ENCODE results near the gene KCTD7. TPM values are rescaled to one million over a fixed set of nuclear protein-coding genes. Genes with fewer than 3 reads are reported as not detected.
"Not testable (repeated sequence)": the region's sequence is repeated elsewhere in the genome, so short reads cannot be mapped to it uniquely, and the experiment has no call there.

Gene KCTD7
- total RNA-seq, 4 donors from 2014 or later: 9.4 to 22.5 (median 15.1) TPM

- DNase-seq (ENCODE audit: extremely low spot score): no peak
- Histone ChIP-seq H3K4me1 (no peaks in the 10 kb centered on the region), H3K9me3 (no peaks in the 10 kb centered on the region), H3K27me3 (no peaks in the 10 kb centered on the region), H3K27ac (replicated peaks in 1 of 4) (no peak overlapping the region), H3K36me3 (no peaks in the 10 kb centered on the region), H3K4me3 (no peak overlapping the region)
- 83% methylated on average over 8 of the region's 8 CpGs for WGBS
- intact Hi-C loops (cut with DNase I): no loop called here
- TF ChIP-seq EP300 (IDR thresholded peaks at IDR 0.05) (no peak), POLR2AphosphoS5 (IDR thresholded peaks at IDR 0.05) (no peak)
- TF ChIP-seq, protein P1, sequence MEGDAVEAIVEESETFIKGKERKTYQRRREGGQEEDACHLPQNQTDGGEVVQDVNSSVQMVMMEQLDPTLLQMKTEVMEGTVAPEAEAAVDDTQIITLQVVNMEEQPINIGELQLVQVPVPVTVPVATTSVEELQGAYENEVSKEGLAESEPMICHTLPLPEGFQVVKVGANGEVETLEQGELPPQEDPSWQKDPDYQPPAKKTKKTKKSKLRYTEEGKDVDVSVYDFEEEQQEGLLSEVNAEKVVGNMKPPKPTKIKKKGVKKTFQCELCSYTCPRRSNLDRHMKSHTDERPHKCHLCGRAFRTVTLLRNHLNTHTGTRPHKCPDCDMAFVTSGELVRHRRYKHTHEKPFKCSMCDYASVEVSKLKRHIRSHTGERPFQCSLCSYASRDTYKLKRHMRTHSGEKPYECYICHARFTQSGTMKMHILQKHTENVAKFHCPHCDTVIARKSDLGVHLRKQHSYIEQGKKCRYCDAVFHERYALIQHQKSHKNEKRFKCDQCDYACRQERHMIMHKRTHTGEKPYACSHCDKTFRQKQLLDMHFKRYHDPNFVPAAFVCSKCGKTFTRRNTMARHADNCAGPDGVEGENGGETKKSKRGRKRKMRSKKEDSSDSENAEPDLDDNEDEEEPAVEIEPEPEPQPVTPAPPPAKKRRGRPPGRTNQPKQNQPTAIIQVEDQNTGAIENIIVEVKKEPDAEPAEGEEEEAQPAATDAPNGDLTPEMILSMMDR (IDR thresholded peaks at IDR 0.05): no peak
Measured at GRCh38 chr7:66617295-66617694, 11.4 kb upstream of the KCTD7 start.

DNA sequence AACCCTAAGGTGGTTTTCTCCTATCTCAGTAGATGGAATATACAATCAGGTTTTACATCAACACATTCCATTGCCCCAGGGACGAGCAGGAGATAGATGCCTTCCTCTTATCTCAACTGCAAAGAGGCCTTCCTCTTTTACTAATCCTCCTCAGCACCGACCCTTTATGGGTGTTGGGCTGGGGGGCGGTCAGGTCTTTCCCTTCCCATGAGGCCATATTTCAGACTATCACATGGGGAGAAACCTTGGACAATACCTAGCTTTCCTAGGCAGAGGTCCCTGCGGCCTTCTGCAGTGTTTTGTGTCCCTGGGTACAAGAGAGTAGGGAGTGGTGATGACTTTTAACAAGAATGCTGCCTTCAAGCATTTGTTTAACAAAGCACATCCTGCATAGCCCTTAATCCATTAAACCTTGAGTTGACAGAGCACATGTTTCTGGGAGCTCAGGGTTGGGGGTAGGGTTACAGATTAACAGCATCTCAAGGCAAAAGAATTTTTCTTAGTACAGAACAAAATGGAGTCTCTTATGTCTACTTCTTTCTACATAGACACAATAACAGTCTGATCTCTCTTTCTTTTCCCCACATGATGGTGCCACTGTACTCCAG is 9.2 kb upstream of the KCTD7 start:
- H3K4me3 ChIP-seq; H3K9me3 ChIP-seq; H3K36me3 ChIP-seq; intact Hi-C loops (cut with DNase I); DNase-seq (ENCODE audit: extremely low spot score); H3K27me3 ChIP-seq; H3K27ac ChIP-seq (replicated peaks in 1 of 4); H3K4me1 ChIP-seq: not testable (repeated sequence)
- 60% methylated on average over 4 of the region's 4 CpGs for WGBS

- Histone ChIP-seq H3K4me3 (no peak overlapping the region), H3K27me3 (no peaks in the 10 kb centered on the region), H3K36me3 (no peaks in the 10 kb centered on the region), H3K9me3 (no peaks in the 10 kb centered on the region), H3K27ac (replicated peaks in 1 of 4) (peak overlapping the region in 3 of 4 donors; percentile 97 to 100 (median 98)), H3K4me1 (peaks cover 11 to 37% (median 34%) of the 10 kb centered on the region in 4 donors)
- no peak for TF ChIP-seq POLR2A (IDR thresholded peaks at IDR 0.05; ENCODE audit: low read depth)
- no peak for TF ChIP-seq POLR2AphosphoS5 (IDR thresholded peaks at IDR 0.05)
- TF ChIP-seq EP300 (IDR thresholded peaks at IDR 0.05): no peak
- 66% methylated on average over 3 of the region's 3 CpGs for WGBS
- intact Hi-C loops (cut with DNase I): loop anchor here (2.0 kb wide), 1 partner anchor 34 kb away; no protein-coding TSS in a partner anchor
- no peak for DNase-seq (ENCODE audit: extremely low spot score)
Measured at GRCh38 chr7:66626331-66626934, 2.2 kb upstream of the KCTD7 start.

GRCh38 chr7:66627151-66627681 is 1.5 kb upstream of the KCTD7 start:
- Histone ChIP-seq H3K36me3 (no peaks in the 10 kb centered on the region), H3K4me1 (peaks cover 11 to 42% (median 37%) of the 10 kb centered on the region in 4 donors), H3K27me3 (no peaks in the 10 kb centered on the region), H3K27ac (replicated peaks in 1 of 4) (peak overlapping the region; percentile 97 to 100 (median 98)), H3K4me3 (peak overlapping the region; percentile 75 to 97 (median 84)), H3K9me3 (no peaks in the 10 kb centered on the region)
- no peak for DNase-seq (ENCODE audit: extremely low spot score)
- TF ChIP-seq POLR2A (IDR thresholded peaks at IDR 0.05; ENCODE audit: low read depth): no peak
- TF ChIP-seq, protein P1 (IDR thresholded peaks at IDR 0.05): no peak
- TF ChIP-seq EP300 (IDR thresholded peaks at IDR 0.05): peak; percentile 57
- peak; percentile 72 to 82 for TF ChIP-seq POLR2AphosphoS5 (IDR thresholded peaks at IDR 0.05)
- intact Hi-C loops (cut with DNase I): loop anchor here (2.0 kb wide), 1 partner anchor 34 kb away; no protein-coding TSS in a partner anchor
- 22% methylated on average over 10 of the region's 10 CpGs for WGBS

DNA sequence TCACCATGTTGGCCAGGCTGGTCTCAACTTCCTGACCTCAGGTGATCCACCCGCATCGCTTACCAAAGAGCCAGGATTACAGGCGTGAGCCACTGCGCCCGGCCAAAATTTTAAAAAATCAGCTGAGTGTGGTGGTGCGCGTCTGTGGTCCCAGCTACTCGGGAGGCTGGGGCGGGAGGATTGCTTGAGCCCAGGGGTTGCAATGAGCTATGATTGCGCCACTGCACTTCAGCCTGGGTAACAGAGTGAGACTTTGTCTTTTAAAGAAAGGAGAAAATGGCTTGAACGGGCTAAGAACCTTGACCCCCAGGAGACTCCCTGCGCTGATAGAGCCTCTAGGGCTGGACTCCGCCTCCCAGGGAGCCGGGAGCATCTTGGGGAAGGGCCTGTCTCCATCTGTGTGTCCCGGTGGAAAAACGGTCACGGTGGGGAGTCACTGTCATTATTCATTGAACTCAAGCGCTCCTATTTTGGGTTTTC is 760 bp upstream of the KCTD7 start:
- no peak for TF ChIP-seq EP300 (IDR thresholded peaks at IDR 0.05)
- no peak for TF ChIP-seq POLR2A (IDR thresholded peaks at IDR 0.05; ENCODE audit: low read depth)
- TF ChIP-seq POLR2AphosphoS5 (IDR thresholded peaks at IDR 0.05): no peak
- TF ChIP-seq, protein P1 (IDR thresholded peaks at IDR 0.05): no peak
- peak; percentile 93 for DNase-seq (ENCODE audit: extremely low spot score)
- WGBS: under 1% methylated on average over 17 of the region's 18 CpGs
- intact Hi-C loops (cut with DNase I): loop anchor here (2.0 kb wide), 2 partner anchors 27 to 35 kb away; no protein-coding TSS in a partner anchor
- H3K27ac ChIP-seq (replicated peaks in 1 of 4): peak overlapping the region; percentile 97 to 100 (median 98)
- peak overlapping the region; percentile 75 to 97 (median 84) for H3K4me3 ChIP-seq
- peaks cover 0 to 1% (median 0%) of the 10 kb centered on the region in 4 donors for H3K36me3 ChIP-seq
- H3K4me1 ChIP-seq: peaks cover 11 to 42% (median 37%) of the 10 kb centered on the region in 4 donors
- no peaks in the 10 kb centered on the region for H3K9me3 ChIP-seq
- no peaks in the 10 kb centered on the region for H3K27me3 ChIP-seq

All from esophagus muscularis mucosa (tissue), 4 donors.